NK-92 (cell line): ENCODE results near the gene PPFIA2.

Source experiments
- DNase-seq: peaks from one replicate; lab custom pipeline; 2025; ENCODE audit not compliant: unreplicated experiment; lab: John Stamatoyannopoulos, UW

PPFIA2 gene

DNA sequence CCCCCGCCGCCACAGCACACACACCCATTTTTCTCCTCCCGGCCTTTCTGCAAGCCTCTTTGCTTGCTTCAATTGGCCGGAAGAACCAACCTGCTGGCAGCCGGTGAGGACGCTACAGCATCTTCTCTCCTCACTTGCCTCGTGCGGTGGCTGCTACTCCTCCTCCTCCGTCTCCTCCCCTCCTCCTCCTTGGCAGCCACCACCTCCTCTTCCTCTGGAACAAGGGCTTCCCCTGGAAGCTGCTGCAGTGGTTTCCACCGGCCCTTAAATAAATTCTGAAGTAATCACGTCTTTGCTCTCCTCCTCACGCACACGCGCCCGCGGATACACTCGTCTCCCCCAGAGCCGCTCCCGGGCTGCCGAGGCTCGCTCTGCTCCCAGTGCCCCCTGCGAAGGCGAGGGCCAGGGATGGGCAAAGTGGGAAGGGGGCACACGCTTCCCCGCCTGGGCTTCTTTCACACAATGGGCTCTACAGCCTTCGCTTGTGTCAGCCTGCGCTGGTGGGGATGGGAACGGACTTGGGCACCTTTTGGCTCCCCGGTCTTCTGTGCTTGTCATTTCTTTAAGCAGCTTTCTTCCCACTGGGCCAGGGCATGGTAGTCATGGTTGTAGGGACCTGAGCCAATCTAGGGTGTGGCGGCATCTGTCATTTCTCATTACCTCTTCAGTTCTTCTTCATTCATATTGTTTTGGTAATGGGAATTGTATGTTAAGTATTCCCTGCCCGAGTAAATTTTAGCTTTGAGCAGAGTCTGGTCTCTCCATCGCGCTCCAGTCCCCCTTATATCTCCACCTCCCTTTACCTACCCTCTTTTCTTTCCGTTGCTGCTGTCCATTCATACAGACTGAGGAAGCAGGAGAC, at the start of gene PPFIA2:
Gene PPFIA2, minus strand, starts transcription at position 161 of the 862 bp plus-strand sequence.
- DNase-seq = no peak

DNA sequence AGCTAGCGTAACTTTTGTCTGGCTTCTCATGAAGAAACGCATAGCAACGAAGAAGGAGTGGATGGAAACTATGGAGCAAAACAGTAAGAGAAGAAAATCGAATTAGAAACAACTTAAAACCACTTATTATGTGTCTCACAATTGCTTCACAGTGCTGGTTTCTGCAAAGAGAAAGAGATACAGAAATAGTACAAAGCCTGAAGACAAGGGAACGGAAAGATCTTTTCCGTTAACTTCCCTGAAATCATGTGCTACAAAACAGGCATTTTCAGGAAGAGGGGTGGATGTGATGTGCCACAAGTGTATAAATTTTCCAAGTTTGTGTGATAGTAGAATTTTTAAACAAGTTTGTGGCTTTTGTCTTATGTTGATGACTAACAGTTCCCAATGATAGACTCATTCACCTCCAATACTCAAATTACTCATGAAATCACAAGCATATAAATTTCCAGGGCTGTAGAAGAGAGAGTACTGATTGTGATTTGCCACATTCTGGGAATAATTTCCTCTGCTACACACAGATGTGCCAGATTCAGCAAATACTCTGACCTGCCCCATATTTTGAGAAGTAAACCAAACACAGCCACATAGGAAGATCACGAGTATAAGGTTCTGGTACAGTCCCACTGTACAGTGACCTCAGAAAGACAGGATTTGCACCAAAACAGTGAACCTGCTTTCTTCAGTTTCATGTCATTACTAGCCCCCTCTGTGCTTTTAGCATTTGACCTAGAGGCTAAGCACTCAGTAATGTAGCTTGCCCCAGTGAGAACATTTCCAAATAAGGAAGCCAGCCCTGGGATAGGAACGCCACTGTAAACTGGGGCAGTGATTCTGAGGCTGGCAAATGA, 41.4 kb upstream of the PPFIA2 start:
- no peak for DNase-seq

DNA sequence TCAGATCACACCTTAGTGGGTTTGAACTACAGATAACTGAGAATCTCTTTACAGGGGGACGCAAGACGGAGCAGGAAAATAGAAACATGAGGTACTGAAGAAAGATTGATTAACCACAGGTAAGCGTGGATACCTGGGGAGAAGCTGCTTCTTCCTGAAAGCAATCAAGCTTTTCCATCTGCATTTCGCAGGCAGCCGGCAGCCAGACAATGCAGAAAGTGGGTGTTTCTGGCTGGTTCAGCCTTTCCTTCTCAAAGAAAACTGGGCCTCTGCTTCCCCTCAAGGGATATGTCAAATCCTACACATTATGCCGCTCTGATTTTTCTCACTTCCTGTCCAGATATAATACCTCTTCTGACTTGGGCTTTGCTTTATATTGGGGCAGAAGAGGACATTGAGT, 39.1 kb upstream of the PPFIA2 start:
- DNase-seq = no peak

DNA sequence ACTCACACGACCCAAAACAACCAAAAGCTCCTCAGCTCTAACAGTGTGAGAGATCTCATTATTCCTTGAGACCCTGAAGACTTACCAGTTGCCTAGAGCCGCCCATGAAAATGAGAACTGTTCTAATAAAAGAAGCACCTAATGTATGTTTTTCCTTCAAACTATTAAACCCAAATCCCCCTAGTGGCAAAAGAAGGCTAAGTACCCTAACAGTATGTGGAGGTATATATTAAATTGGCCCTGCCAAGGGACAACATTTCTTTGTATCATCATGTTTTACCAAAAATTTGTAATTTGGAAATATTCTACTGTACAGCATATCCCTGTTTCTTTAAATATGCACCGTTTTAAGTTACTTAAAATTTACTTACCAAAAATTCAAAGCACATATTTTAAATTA, 38.0 kb upstream of the PPFIA2 start:
- DNase-seq = no peak

DNA sequence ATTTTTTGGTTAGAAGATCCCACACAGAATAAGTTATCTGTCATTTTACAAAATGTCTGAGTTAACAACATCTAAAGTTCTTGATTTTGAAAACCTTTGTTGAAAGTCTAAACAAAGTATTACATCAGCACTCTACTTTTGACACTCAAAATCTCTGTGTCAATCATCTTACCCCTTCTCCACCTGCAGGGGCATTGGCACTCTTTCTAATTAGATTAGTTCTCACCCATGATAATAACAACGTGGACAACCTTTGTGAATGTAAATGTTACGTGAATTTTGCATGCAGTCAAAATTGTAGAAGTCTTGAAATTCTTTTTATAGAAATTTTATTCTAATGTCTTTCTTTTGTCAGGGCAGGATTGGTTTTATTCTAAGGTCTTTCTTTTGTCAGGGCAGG, 33.5 kb upstream of the PPFIA2 start:
- DNase-seq = no peak

DNA sequence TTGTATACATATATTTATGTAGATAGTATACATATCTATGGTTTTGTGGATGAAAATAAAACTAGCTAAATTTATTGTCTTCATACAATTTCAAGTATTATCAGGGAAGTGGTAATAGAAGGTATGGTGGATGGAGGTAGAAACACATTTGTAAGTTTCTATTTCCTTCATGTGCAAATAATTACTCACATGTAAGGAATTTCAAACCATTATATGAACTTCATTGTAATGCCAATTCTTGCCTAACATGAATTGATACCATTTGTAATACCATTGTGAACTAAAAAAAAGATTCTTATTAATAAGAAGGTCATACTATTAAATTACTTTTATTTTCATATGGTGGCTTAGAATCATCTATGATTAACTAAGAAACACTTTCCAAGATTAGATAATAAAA, 20.1 kb upstream of the PPFIA2 start:
- no peak for DNase-seq

DNA sequence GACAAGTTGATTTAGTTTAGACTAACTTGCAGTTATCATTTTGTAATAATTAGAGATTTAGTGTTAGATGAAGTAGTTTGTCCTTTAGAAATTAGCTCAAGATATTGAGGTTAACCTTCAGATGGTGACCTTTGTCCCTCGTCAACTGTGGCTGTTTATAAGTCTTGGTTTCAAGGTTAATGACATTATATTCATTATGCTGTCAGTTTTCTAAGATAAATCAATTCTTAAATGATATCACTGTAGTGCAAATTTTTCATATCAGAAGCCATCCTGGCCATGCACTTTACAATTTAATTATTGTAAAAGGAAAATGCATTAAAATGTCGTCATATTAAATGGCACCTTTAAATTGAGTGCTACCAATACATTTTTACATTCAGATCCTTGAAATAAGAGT, 19.6 kb upstream of the PPFIA2 start:
- no peak for DNase-seq

DNA sequence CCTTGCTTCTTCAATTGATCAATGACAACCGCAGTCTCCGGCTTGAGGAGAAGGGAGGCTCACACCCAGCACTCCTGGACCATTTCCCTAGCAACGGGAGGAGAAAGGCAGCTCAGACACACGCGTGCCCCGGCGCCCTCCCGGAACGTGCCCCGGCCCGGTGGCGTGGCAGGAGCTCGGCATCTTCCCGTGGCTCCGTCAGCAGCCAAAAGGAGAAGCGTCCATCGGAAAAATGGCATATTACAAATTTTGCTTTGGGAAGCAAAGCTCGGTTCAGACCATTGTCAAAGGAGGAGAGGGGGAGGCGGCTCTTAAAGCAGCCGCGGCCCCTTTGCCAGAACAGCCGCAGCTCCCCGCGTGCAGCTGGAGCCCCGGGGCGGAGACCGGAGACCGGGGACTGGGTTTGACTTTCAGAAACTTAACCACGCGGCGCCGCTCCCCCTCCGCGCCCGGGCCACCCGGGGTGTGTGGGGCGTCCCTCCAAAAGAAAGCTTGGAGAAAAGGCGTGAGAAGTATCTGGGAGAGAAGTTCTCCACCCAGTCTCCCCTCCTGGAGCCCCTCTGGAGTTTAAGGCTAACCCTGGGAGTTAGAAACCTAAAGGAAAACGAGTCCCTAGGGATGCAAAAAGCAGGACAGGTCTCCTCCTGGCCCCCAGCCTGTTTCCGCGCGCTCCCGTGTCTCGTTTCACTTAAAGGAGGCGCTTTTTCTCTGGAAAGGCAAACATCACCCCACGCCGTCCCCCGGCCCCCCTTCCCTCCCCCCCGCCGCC, 545 bp downstream of the PPFIA2 start:
- DNase-seq = no peak

DNA sequence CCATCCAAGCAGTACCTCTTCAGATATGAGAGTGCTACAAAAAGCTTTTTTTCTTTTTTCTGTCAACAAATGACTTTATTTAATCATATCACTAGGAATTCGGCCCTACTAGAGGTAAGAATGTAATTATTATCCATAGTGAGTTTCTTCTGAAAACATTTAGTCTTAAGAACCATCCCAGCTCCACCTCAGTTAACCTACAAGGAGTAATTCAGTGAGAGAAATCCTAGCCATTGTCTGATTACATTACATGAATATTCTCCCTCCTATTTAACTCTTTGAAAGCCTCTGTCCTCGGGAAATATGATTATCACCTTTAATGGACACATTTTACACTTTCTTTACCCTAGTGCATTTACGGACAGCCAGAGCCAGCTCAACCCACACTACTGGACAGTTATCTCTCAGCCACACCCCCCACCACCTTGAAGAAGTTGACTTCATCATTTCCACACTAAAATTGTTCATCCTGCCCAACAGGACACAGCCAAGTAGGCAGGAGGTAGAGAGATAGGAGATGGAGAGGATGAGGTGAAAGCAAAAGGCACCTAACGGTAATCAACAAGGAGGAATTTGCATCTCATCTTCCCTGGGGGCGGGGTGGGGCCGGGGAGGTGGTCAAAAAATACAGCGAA, 1.3 kb downstream of the PPFIA2 start:
- DNase-seq = no peak

DNA sequence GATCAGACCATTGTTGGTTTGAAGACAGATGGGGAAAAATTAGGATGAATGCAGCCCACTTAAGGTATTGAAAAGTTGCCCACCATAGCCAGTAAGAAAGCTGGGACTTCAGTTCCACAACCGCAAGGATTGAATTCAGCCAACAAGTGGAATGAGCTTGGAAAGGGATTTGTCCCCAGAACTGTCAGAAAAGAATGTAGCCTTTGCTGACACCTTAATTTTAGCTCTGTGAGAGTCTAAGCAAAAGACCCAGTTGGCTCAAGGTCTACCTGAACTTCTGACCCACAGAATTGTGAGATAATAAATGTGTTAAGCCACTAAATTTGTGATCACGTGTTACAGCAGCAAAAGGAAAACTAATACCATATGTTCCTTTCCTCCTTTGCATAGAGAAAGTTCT, 29.4 kb downstream of the PPFIA2 start:
- DNase-seq = no peak

DNA sequence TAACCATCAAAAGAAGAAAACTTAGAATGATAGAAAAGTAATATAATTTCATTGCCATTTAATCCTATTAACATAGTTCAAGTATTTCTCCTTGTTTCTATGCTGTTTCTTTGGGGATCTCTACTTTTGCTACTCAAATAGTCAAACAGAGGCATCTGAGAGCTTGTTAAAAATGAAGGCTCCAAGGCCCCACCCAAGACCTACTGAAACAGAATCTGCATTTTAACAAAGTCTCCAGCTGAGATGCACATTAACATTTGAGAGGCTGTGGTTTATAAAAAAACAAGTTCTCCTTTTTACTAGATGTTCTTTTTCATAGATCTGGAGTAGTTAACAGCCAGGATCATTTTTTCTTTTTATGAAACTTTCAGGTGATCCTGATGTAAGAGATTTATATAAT, 31.8 kb downstream of the PPFIA2 start:
- DNase-seq = no peak

DNA sequence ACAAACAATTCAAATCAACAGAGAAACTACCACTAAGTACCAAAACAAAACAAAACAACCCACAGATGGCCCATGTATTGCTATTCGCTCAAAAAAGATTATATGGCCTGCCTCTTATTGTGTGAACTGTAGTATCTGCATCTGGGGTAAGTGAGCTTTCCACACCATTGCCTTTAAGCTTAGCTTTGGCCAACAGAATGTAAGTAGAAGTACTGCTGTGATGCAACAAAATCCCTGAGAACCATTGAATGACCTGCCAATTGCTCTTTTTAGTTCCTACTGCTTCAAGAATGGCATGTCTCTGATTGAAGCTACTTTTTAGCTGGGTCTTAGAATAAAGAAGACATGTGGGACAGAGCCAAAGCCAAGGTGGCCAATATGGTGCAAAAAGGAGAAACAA, 32.5 kb downstream of the PPFIA2 start:
- DNase-seq = no peak

DNA sequence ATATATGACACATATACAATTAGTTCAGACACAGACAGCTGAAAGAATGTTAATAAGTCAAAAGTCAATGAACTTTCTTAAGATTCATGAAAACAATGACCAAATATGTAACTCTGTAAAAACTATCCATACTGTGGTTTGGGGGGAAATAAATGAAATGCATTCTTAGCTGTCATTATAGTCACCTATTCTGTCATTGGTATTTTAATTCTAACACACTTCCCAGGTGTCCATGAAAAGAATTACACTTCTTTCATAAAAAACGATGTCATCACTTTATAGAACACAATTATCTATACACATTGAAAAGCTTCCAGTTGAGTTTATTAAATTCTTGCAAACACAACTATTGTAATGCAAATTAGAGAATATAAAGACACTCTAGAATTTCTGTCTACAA, 35.8 kb downstream of the PPFIA2 start:
- no peak for DNase-seq

DNA sequence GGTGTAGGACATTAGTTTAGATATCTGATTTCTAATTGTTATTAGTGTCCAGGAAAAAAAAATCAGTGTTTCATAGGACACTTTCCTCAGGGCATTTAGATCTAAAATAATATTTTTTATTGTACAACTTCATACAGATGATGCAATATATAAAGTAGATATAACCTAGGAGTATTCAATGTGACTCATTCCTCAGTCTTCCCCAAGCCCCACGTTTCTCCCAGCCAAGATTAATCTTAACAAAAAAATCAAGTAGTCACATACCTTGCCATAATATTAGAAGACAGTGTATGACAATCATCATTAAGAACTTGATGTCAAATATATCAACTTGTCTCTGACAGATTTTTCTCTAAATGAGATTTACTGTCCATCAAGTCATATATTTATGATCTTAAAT, 37.1 kb downstream of the PPFIA2 start:
- no peak for DNase-seq

DNA sequence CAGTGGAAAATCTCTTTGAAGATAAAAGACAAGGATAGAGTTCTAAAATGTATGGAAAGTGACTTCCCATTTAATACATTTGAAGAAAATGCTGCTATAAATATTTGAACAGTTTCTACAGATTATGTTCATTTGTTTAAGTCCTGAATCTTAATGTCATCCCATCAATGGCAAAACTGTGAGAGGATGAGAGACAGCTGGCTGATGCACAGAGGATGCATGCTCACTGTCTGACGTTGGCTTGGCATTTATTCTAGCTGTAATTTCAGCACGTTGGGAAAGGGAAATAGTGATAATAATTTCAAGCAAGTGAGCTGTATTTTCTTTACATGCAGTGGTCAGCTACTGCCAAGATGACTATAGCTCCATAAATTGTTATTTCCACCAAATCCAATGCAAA, 40.5 kb downstream of the PPFIA2 start:
- no peak for DNase-seq

DNA sequence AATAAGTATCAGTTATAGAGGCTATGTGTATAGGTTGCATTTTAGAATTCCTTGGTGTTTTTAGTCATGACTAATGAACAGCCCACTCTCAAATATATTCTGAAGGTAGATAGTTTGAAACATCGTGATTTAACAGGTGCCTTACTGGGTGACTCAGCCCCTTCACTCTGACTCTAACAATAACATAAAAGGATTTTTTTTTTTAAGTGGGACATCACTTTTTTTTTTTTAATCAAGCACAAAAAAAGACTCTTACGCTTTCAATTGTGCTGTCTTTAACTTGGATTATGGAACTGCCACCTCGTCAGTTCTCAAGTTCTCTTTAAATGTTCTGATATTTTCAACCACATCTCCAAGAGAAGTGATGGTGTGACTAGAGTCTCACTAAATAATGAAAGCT, 46.6 kb downstream of the PPFIA2 start:
- no peak for DNase-seq

DNA sequence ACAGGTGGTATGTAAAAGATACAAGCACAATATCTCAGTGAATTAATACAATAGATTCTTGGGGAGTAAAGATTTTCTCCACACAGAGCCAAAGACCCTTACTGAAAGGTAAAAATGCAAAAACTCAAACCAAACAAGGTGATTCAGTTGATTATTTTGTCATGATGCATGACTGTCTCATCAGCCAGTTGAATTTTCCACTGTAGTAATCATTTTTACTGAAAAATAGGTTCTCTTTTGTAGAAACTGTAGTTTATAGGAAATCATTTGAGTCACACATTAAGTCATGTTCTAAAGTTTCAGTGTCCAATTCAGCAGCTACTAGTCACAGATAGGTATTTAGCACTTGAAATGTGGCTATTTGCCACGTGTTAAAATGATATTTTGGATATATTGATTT, 53.6 kb downstream of the PPFIA2 start:
- no peak for DNase-seq

DNA sequence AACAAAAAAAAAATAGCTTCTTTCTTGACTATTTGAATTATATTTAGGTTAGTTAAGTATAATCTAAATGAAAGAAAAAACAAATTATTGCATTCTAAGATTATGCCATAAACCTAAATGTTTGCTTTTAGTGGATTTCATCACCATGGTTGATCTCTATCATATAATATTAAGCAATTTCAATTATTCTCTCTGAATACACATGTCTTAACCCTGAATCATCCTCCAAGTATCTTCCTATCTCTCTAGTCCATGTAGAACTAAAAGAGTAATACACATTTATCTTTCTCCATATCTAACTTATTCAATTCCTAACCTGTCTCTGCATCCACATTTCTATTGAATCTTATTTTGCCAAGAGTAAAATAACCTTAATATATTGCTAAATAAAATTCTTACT, 59.6 kb downstream of the PPFIA2 start:
- DNase-seq = no peak

DNA sequence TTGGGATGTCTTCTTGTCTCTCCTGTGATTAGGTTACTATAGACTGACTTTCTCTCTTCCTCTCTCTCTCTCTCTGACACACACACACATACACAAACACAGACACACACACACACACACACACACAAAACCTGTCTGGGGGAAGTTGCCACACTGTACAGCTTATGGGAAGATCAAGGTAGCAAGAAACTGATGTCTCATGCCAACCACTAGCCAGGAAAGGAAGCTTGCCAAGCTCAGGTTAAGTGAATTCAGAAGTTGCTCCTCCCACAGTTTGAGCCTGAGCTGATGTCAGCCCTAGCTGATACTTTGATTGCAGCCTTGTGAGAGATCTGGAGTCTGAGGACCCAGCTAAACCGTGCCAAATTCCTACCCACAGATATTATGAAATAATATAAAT, 67.1 kb downstream of the PPFIA2 start:
- DNase-seq = no peak

DNA sequence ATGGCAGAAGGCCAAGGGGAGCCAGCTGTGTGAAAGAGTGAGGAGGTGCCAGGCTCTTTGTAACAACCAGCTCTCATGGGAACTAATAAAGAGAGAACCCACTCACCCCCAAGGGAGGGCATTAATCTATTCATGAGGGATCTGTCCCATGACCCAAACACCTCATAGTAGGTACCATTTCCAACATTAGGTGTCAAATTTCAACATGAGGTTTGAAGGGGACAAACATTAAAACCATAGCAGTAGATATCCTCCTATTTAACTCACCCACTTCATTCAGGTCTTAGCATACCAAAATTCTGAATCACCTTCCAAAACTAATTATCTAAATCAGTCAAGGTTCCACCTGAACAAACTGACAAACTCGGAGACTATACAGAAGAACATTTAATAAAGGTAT, 75.3 kb downstream of the PPFIA2 start:
- DNase-seq = no peak

DNA sequence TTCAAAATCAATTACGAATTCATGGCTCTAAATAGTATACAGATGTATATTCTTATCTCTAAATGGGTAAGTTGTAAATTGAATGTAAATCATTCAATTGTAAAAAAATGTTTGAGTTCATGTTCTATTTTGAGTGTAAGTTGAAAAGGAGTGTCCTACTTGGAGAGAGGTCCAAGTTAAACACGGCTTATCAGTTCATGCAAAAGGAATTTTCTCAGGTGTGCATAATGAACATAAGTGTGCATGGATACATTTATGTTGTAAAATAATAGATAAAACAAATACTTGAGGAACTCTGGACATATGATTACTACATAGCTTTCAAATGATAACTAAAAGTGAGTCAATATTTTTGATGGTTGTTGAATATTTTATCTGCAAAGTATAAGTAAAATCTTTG, 79.5 kb downstream of the PPFIA2 start:
- no peak for DNase-seq
